GM13976 (cell line): ENCODE results near the gene SLC44A5.

Source experiments
- DNase-seq: peaks from one replicate; pipeline ENCODE4 v3.0.0; 2012; ENCODE audit warnings: low spot score
- in situ Hi-C: fragments of 300-500 bp; cut with MboI; formaldehyde crosslinking; loops from one replicate; pipeline ENCODE4 v1.12.0; 2022; ENCODE audit warnings: low sequenced_read_pairs, mixed read lengths, inconsistent platforms; ENCODE audit not compliant: unreplicated experiment
- TF ChIP-seq, protein P1 (sequence below): IDR thresholded peaks from 2 replicates; pipeline ENCODE4 v1.5.1; 2012; ENCODE audit warnings: borderline replicate concordance, mild to moderate bottlenecking; ENCODE audit not compliant: insufficient read depth; ENCODE audit errors: extremely low read depth, missing control alignments, control extremely low read depth

SLC44A5 gene

GRCh38 chr1:75461808-75462325, 149.0 kb downstream of the SLC44A5 start:
- in situ Hi-C loops: no loop called here

GRCh38 chr1:75449998-75450397, 160.9 kb downstream of the SLC44A5 start:
- TF ChIP-seq, protein P1, sequence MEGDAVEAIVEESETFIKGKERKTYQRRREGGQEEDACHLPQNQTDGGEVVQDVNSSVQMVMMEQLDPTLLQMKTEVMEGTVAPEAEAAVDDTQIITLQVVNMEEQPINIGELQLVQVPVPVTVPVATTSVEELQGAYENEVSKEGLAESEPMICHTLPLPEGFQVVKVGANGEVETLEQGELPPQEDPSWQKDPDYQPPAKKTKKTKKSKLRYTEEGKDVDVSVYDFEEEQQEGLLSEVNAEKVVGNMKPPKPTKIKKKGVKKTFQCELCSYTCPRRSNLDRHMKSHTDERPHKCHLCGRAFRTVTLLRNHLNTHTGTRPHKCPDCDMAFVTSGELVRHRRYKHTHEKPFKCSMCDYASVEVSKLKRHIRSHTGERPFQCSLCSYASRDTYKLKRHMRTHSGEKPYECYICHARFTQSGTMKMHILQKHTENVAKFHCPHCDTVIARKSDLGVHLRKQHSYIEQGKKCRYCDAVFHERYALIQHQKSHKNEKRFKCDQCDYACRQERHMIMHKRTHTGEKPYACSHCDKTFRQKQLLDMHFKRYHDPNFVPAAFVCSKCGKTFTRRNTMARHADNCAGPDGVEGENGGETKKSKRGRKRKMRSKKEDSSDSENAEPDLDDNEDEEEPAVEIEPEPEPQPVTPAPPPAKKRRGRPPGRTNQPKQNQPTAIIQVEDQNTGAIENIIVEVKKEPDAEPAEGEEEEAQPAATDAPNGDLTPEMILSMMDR: no peak
- in situ Hi-C loops: no loop called here
- DNase-seq: no peak

More at GRCh38 chr1:75461808-75462325, 149.0 kb downstream of the SLC44A5 start:
- TF ChIP-seq, protein P1: no peak
- no peak for DNase-seq

GRCh38 chr1:75444220-75444619, 166.7 kb downstream of the SLC44A5 start:
- TF ChIP-seq, protein P1: no peak
- in situ Hi-C loops: no loop called here

GRCh38 chr1:75440274-75440673, 170.6 kb downstream of the SLC44A5 start:
- TF ChIP-seq, protein P1: no peak
- no peak for DNase-seq
- in situ Hi-C loops: no loop called here

More at GRCh38 chr1:75444220-75444619, 166.7 kb downstream of the SLC44A5 start:
- no peak for DNase-seq

GRCh38 chr1:75438355-75438754, 172.6 kb downstream of the SLC44A5 start:
- in situ Hi-C loops: no loop called here
- no peak for DNase-seq
- TF ChIP-seq, protein P1: no peak

DNA sequence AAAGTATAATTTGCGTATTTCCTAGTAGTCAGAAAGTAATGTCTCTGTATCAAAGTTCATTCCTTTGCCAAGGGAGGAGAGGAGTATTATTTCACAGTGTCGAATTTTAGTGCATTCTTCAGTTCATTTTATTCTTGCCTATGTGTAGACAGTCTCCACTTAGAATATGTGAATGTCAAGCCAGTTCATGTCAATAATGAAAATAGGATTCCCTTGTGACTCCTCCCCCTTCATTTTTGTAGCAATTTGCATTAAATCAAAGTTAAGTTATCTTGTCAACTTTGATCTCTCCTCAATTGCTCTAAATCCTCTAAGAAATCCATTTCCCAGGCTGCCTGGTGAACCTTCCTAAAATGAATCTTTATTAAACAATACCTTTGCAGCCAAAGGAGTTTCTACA, 179.1 kb downstream of the SLC44A5 start:
- TF ChIP-seq, protein P1: no peak
- in situ Hi-C loops: no loop called here
- DNase-seq: no peak
